GM12892 (cell line): Measurements from ENCODE around the gene STOM.

Source experiments
- POLR2A ChIP-seq: IDR thresholded peaks from 2 replicates; pipeline ENCODE4 v1.6.1; 2011; ENCODE audit warnings: low read depth, low read length, control low read depth
- POLR2AphosphoS5 ChIP-seq: IDR thresholded peaks from 2 replicates; pipeline ENCODE4 v1.6.1; 2011; ENCODE audit warnings: low read depth, low read length, control low read depth

GRCh38 chr9:121318631-121319382 is 51.2 kb downstream of the STOM start:
- TF ChIP-seq POLR2AphosphoS5 (no peak), POLR2A (no peak)
